ENCODE data around the gene PLXNA2. TPM values are rescaled to one million over a fixed set of nuclear protein-coding genes. Genes with fewer than 3 reads are reported as not detected.

The PLXNA2 gene
- polyA plus RNA-seq, 1 of the 3 experiments (the other 2 are of a cell fraction), result 8.5 TPM

DNA sequence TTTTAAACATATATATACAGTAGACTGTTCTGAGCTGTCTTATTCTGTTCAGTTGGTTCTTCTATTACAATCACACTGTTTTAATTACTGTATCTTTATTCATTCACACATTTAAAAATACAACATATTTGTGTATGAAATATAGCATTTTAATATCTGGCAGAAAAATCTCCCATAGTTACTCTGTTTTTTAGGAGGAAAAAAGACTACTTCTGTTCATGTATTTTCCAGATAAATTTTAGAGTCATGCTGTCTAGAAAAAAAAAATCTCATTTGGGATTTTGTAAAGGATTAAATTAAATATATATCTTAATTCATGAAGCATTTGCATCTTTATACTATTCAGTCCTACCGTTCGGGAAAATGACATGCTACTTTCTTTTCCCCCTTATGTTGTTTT, 231.5 kb downstream of the PLXNA2 start:
- no peak overlapping the region for H3K4me3 ChIP-seq (ENCODE audit: low read depth in 2 of 2, low read length in 1 of 2)
- ChIA-PET POLR2A (no interaction called here), CTCF (interaction anchor here (0.8 to 22.2 kb wide), 8 partner anchors 11 to 1483 kb away, joined by 3 to 579 read pairs (median 4); partner anchors contain the start of gene PLXNA2)
- H3K4me2 ChIP-seq, result no peak overlapping the region
- H3K9me3 ChIP-seq, result no peaks in the 10 kb centered on the region
- H3K9me2 ChIP-seq, result no peaks in the 10 kb centered on the region
- H3F3A ChIP-seq (replicated peaks; ENCODE audit: insufficient read depth), result peaks cover 21% of the 10 kb centered on the region
- no peaks in the 10 kb centered on the region for H3K79me2 ChIP-seq (ENCODE audit: insufficient read depth)
- H3K9ac ChIP-seq, result no peak overlapping the region
- TF ChIP-seq, protein P1, sequence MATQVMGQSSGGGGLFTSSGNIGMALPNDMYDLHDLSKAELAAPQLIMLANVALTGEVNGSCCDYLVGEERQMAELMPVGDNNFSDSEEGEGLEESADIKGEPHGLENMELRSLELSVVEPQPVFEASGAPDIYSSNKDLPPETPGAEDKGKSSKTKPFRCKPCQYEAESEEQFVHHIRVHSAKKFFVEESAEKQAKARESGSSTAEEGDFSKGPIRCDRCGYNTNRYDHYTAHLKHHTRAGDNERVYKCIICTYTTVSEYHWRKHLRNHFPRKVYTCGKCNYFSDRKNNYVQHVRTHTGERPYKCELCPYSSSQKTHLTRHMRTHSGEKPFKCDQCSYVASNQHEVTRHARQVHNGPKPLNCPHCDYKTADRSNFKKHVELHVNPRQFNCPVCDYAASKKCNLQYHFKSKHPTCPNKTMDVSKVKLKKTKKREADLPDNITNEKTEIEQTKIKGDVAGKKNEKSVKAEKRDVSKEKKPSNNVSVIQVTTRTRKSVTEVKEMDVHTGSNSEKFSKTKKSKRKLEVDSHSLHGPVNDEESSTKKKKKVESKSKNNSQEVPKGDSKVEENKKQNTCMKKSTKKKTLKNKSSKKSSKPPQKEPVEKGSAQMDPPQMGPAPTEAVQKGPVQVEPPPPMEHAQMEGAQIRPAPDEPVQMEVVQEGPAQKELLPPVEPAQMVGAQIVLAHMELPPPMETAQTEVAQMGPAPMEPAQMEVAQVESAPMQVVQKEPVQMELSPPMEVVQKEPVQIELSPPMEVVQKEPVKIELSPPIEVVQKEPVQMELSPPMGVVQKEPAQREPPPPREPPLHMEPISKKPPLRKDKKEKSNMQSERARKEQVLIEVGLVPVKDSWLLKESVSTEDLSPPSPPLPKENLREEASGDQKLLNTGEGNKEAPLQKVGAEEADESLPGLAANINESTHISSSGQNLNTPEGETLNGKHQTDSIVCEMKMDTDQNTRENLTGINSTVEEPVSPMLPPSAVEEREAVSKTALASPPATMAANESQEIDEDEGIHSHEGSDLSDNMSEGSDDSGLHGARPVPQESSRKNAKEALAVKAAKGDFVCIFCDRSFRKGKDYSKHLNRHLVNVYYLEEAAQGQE (IDR thresholded peaks at IDR 0.05; ENCODE audit: low read depth, low read length), result no peak
- TF ChIP-seq TEAD4 (IDR thresholded peaks at IDR 0.05; ENCODE audit: borderline replicate concordance, insufficient read depth) (no peak), CTCF (IDR thresholded peaks at IDR 0.05) (no peak), GABPA (IDR thresholded peaks at IDR 0.05; ENCODE audit: low read depth) (no peak), RFX5 (IDR thresholded peaks at IDR 0.05; ENCODE audit: low read length) (no peak), RCOR1 (IDR thresholded peaks at IDR 0.05; ENCODE audit: low read length) (no peak), EP300 (IDR thresholded peaks at IDR 0.05; ENCODE audit: borderline replicate concordance in 1 of 2, low read depth in 1 of 2, low read length in 1 of 2) (no peak), JUND (IDR thresholded peaks at IDR 0.05) (no peak), FOXM1 (IDR thresholded peaks at IDR 0.05; ENCODE audit: low read depth) (no peak), EZH2phosphoT487 (IDR thresholded peaks at IDR 0.05; ENCODE audit: borderline replicate concordance, low read depth) (no peak), GATA2 (CRISPR knock-in tag; IDR thresholded peaks at IDR 0.05) (no peak), ZBTB33 (IDR thresholded peaks at IDR 0.05; ENCODE audit: borderline replicate concordance, low read depth) (no peak), SIN3A (IDR thresholded peaks at IDR 0.05; ENCODE audit: borderline replicate concordance, low read depth, low read length) (no peak), FOXJ3 (CRISPR knock-in tag; IDR thresholded peaks at IDR 0.05) (no peak), FOSL2 (IDR thresholded peaks at IDR 0.05; ENCODE audit: borderline replicate concordance, low read depth) (no peak), YY1 (IDR thresholded peaks at IDR 0.05; ENCODE audit: low read depth) (no peak)
- TF ChIP-seq, protein P2, sequence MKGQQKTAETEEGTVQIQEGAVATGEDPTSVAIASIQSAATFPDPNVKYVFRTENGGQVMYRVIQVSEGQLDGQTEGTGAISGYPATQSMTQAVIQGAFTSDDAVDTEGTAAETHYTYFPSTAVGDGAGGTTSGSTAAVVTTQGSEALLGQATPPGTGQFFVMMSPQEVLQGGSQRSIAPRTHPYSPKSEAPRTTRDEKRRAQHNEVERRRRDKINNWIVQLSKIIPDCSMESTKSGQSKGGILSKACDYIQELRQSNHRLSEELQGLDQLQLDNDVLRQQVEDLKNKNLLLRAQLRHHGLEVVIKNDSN (IDR thresholded peaks at IDR 0.05; ENCODE audit: borderline replicate concordance, low read depth), result no peak
- TF ChIP-seq, protein P3, sequence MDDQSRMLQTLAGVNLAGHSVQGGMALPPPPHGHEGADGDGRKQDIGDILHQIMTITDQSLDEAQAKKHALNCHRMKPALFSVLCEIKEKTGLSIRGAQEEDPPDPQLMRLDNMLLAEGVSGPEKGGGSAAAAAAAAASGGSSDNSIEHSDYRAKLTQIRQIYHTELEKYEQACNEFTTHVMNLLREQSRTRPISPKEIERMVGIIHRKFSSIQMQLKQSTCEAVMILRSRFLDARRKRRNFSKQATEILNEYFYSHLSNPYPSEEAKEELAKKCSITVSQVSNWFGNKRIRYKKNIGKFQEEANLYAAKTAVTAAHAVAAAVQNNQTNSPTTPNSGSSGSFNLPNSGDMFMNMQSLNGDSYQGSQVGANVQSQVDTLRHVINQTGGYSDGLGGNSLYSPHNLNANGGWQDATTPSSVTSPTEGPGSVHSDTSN (IDR thresholded peaks at IDR 0.05), result no peak
- no peaks in the 10 kb centered on the region for H3K27me3 ChIP-seq (ENCODE audit: insufficient read depth)
- H3K27ac ChIP-seq (ENCODE audit: low read depth in 2 of 2, low read length in 1 of 2), result no peak overlapping the region
- H3K4me1 ChIP-seq (ENCODE audit: control insufficient read depth in 1 of 2, insufficient read depth in 2 of 2, low read depth in 1 of 2, low read length in 1 of 2), result peaks cover 4 to 25% of the 10 kb centered on the region in 2 experiments; a peak in 2 of 4 replicates
- H3K36me3 ChIP-seq (replicated peaks in 1 of 2; ENCODE audit: control insufficient read depth in 1 of 2, insufficient read depth in 2 of 2, low read length in 1 of 2), result no peaks in the 10 kb centered on the region
- 49% methylated on average over 2 of the region's 2 CpGs for WGBS (ENCODE audit: low lambda C conversion rate)
- no peaks in the 10 kb centered on the region for H4K20me1 ChIP-seq (ENCODE audit: insufficient read depth)
- DNase-seq, result no peak
- H2AFZ ChIP-seq (ENCODE audit: low read depth), result no peak overlapping the region

Data from SK-N-SH (cell line).